Subcutaneous abdominal adipose tissue (tissue), 5 donors: ENCODE data around the gene TSEN54.
"Not testable (repeated sequence)": the region's sequence is repeated elsewhere in the genome, so short reads cannot be mapped to it uniquely, and the experiment has no call there.

Source experiments
- H3K27ac ChIP-seq: one replicate; pipeline ENCODE4 v1.7.0; 2013; ENCODE audit warnings: low read depth, mild to moderate bottlenecking, inconsistent platforms, low read length, moderate library complexity
- H3K27me3 ChIP-seq, 5 donors: one replicate each; pipeline ENCODE4 v1.7.0; 2013; ENCODE audit warnings: low read length in 5 of 5, inconsistent platforms in 1 of 5; ENCODE audit not compliant: control insufficient read depth in 5 of 5, insufficient read depth in 4 of 5
- H3K36me3 ChIP-seq, 5 donors: one replicate each; pipeline ENCODE4 v1.7.0; 2013; ENCODE audit warnings: low read length in 5 of 5; ENCODE audit not compliant: control insufficient read depth in 5 of 5, insufficient read depth in 5 of 5
- H3K4me1 ChIP-seq, 5 donors: one replicate each; pipeline ENCODE4 v1.7.0; 2013; ENCODE audit warnings: low read length in 5 of 5, mild to moderate bottlenecking in 3 of 5, moderate library complexity in 1 of 5; ENCODE audit not compliant: control insufficient read depth in 5 of 5, insufficient read depth in 5 of 5
- H3K4me3 ChIP-seq, 5 donors: one replicate each; pipeline ENCODE4 v1.7.0; 2013; ENCODE audit warnings: low read length in 5 of 5, low read depth in 1 of 5
- H3K9ac ChIP-seq, 5 donors: one replicate each; pipeline ENCODE4 v1.7.0; 2013; ENCODE audit warnings: low read length in 5 of 5, mild to moderate bottlenecking in 4 of 5, moderate library complexity in 3 of 5
- H3K9me3 ChIP-seq, 5 donors: one replicate each; pipeline ENCODE4 v1.7.0; 2013; ENCODE audit warnings: low read length in 5 of 5; ENCODE audit not compliant: control insufficient read depth in 5 of 5
- donor health status: healthy.
- donor health status: healthy.
- donor health status: healthy.
- donor health status: healthy.
- donor health status: healthy.

Gene TSEN54

DNA sequence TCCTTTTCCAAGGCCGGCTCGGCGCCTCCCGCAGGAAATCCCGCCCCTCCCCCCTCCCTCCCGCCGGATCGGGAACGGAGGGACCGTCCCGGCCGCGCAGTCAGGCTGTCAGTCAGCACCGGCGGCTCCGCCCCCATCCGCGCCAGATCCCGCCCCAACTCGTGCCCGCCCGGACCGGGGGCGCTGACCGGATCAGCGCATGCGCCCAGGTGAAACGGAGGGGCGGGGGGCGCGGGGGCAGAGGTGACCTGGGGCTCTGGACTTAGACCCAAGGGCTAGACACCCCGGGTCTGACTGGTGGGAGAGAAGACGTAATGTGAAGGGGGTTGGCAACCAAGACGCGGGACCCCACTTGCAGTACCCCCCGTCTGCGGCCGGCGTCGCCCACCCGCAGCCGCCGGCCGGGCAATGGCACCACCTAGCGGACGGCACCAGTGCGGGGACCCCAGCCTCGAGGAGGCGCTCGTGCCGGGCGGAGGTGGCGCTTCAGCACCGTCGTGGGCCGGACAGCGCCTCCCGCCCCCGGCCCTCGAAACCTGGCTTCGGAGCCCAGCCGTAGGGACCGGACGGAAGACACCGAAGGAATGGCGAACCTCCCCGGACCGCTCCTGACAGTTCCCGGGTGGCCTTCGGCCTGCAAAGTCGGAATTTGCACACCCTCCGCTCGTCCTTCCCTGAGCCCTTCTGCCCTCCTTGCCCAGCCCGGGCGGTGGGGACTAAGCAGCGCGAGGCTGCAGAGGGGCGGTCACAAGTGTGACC, 653 bp upstream of the TSEN54 start, which contains the start of gene CASKIN2:
Gene CASKIN2, minus strand, starts transcription at position 42 of the 759 bp plus-strand sequence. CDS start 1,733 bp downstream, outside the sequence.
- no peaks in the 10 kb centered on the region for H3K9me3 ChIP-seq
- peaks cover 5 to 65% (median 54%) of the 10 kb centered on the region in 5 donors for H3K4me1 ChIP-seq
- peak within 1 kb of the TSS; percentile 79 for H3K27ac ChIP-seq
- peak within 1 kb of the TSS; percentile 78 to 92 (median 81) for H3K4me3 ChIP-seq
- H3K27me3 ChIP-seq: no peaks in the 10 kb centered on the region
- H3K36me3 ChIP-seq: peaks cover 0 to 17% (median 9%) of the 10 kb centered on the region in 5 donors
- H3K9ac ChIP-seq: peak within 1 kb of the TSS; percentile 63 to 93 (median 85)

DNA sequence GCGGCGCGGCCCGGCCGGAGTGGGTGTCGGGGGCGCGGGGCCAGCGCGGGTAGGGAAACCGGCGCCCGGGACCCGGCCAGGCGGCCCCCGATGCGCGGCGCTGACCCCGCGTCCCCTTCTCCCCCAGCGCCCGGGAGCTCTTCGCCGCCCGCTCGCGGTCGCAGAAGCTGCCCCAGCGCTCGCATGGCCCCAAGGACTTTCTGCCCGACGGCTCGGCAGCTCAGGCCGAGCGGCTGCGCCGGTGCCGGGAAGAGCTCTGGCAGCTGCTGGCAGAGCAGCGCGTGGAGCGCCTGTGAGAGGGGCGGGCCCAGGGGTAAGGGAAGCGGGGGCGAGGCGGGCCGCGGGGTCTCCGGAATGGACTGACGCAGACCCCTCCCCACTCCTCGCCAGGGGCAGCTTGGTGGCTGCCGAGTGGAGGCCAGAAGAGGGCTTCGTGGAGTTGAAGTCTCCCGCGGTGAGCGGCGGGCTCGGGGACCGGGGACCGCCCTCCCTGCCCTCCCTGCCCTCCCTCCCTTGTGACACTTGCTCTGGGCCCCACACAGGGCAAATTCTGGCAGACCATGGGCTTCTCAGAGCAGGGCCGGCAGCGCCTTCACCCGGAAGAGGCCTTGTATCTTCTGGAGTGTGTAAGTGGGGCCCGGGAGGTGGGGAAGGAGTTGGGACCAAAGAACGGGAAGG, 430 bp downstream of the TSEN54 start:
- H3K36me3 ChIP-seq: peaks cover 0 to 22% (median 7%) of the 10 kb centered on the region in 5 donors
- H3K4me3 ChIP-seq: peak overlapping the region; percentile 64 to 83 (median 72)
- no peak overlapping the region for H3K27ac ChIP-seq
- H3K4me1 ChIP-seq: peaks cover 5 to 54% (median 44%) of the 10 kb centered on the region in 5 donors
- no peaks in the 10 kb centered on the region for H3K9me3 ChIP-seq
- H3K27me3 ChIP-seq: no peaks in the 10 kb centered on the region
- H3K9ac ChIP-seq: peak overlapping the region; percentile 28 to 71 (median 61)

DNA sequence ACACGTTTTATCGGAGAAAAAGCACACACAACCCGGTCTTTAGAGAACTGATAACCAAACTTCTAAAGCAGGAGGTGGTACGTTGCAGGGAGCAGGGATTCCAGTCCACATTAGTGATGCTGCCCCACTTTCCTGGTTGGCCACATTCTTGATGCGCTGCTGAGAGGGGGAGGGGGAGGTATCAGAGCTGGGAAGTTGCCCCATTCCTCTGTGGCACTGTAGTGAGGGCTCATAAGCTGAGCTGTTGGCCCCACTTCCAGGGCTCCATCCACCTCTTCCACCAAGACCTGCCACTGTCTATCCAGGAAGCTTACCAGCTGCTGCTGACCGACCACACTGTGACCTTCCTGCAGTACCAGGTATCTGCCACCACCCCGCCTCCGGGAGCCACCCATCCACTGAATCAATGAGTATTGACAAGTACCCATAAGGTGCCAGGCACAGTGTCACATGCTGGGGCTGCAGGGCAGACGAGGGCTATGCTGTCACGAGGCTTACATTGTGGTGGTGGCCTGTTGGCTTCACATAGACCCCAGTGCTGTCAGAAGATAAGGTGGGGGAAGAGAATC, 1.1 kb downstream of the TSEN54 start:
- Histone ChIP-seq H3K4me3 (peak overlapping the region; percentile 64 to 83 (median 72)), H3K27ac (no peak overlapping the region), H3K36me3 (peaks cover 0 to 28% (median 11%) of the 10 kb centered on the region in 5 donors), H3K27me3 (no peaks in the 10 kb centered on the region), H3K9ac (peak overlapping the region; percentile 28 to 71 (median 61)), H3K9me3 (no peaks in the 10 kb centered on the region), H3K4me1 (peaks cover 5 to 48% (median 38%) of the 10 kb centered on the region in 5 donors)

DNA sequence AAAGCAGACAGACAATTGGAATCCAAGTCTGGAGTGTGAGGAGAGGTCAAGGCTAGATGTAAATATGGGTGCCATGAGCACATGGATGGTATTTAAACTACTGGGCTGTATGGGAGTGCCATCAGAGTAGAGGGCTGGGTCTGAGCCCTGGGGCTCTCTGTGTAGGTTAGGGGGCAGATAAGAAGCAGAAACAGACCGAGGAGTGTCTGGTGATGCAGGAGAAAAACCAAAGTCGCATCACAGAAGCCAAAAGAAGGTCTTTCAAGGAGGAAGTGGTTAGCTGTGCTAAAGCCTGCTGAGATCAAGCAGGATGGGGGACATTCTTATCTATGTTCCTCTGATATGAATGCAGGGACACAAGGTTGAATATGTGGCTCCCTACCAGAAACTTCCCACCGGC, 1.9 kb downstream of the TSEN54 start:
- Histone ChIP-seq H3K9ac (no peak overlapping the region), H3K27me3 (no peaks in the 10 kb centered on the region), H3K9me3 (no peaks in the 10 kb centered on the region), H3K4me3 (no peak overlapping the region), H3K36me3 (peaks cover 0 to 24% (median 13%) of the 10 kb centered on the region in 5 donors), H3K4me1 (peaks cover 5 to 40% (median 35%) of the 10 kb centered on the region in 5 donors), H3K27ac (no peak overlapping the region)

DNA sequence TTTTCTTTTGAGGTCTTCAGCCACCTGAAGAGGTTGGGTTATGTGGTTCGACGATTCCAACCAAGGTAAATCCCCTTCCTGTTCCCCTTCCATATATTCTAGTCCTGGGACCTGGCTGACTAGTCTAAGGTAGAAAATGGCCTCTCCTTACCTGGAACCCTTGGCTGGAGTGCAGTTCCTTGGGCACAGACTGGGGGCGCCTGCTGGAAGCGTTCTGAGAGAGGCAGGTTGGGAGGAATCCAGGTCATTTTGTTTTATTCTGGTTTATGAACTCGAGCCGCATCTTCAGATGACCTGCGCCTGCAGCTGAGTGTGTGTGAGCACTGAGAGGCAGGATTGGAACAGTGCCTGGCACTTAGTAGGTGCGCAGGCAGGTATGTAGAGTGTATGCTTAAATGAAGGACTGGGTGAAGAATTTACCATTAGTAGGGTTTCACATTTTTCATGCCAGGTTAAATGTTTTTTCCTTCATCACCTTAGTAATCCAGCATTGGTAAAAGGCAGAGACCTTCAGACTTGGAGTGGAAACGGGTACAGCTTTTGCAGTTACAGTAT, 2.7 kb downstream of the TSEN54 start:
- Histone ChIP-seq H3K27me3 (no peaks in the 10 kb centered on the region), H3K27ac (no peak overlapping the region), H3K36me3 (peaks cover 0 to 18% (median 9%) of the 10 kb centered on the region in 5 donors), H3K9me3 (no peaks in the 10 kb centered on the region), H3K9ac (no peak overlapping the region), H3K4me3 (no peak overlapping the region), H3K4me1 (peaks cover 2 to 32% (median 31%) of the 10 kb centered on the region in 5 donors)

DNA sequence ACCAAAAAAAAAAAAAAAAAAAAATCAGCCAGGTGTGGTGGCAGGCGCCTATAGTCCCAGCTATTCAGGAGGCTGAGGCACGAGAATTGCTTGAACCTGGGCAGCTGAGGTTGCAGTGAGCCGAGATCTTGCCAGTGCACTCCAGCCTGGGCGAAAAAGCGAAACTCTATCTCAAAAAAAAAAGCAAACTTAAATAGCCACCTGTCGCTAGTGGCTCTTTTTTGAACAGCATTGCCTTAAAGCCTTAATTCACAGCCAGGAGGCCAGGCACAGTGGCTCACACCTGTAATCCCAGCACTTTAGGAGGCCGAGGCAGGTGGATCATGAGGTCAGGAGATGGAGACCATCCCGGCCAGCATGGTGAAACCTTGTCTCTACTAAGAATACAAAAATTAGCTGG, 4.1 kb downstream of the TSEN54 start:
- peaks cover 0 to 18% (median 9%) of the 10 kb centered on the region in 5 donors for H3K36me3 ChIP-seq

DNA sequence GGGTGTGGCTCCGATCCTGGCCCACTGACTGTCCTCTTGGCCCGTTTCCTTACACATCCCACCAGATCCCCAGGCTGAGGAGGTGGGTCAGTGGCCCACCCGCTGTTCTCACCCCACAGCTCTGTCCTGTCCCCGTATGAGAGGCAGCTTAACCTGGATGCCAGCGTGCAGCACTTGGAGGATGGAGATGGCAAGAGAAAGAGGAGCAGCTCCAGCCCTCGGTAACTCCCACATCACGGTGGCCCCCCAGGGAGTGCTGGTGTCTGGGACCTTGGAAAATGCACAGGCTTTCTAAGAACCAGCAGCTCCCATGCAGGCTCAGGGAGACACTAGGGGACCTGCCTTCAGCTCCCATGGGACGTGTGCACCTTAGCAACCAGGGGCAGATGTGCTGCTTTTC, 5.0 kb downstream of the TSEN54 start:
- Histone ChIP-seq H3K27me3 (no peaks in the 10 kb centered on the region), H3K9ac (no peak overlapping the region), H3K4me3 (no peak overlapping the region), H3K27ac (no peak overlapping the region), H3K36me3 (peaks cover 0 to 18% (median 9%) of the 10 kb centered on the region in 5 donors), H3K4me1 (peaks cover 0 to 30% (median 23%) of the 10 kb centered on the region in 5 donors), H3K9me3 (no peaks in the 10 kb centered on the region)

More for the DNA sequence above, 4.1 kb downstream of the TSEN54 start:
- not testable (repeated sequence) for H3K9me3 ChIP-seq, H3K27me3 ChIP-seq, H3K9ac ChIP-seq, H3K4me3 ChIP-seq, H3K27ac ChIP-seq
- peaks cover 0 to 31% (median 24%) of the 10 kb centered on the region in 5 donors for H3K4me1 ChIP-seq

DNA sequence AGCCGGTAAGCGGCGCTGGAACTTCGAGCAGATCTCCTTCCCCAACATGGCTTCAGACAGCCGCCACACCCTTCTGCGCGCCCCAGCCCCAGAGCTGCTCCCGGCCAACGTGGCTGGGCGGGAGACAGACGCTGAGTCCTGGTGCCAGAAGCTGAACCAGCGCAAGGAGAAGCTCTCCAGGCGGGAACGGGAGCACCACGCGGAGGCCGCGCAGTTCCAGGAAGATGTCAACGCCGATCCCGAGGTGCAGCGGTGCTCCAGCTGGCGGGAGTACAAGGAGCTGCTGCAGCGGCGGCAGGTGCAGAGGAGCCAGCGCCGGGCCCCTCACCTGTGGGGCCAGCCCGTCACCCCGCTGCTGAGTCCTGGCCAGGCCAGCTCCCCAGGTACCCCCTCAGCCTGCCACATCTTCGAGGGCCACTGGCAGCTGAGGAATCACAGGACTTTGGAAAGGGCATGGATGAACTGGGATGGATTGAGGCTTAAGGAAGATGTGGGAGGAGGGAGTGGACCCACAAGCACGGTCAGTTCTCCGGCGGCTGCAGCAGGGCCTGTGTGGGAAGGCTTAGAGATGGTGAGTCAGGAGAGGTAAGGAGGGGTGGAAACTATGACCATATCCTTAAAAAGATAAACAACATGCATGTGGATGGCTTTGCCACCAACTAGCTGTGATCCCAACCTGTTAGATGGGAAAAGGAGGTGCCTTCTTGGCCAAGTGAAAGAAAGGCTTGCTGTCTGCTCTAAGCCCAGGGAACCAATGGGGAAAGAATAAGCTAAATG, 5.8 kb downstream of the TSEN54 start:
- Histone ChIP-seq H3K9me3 (no peaks in the 10 kb centered on the region), H3K4me3 (no peak overlapping the region), H3K27me3 (no peaks in the 10 kb centered on the region), H3K27ac (no peak overlapping the region), H3K9ac (peak overlapping the region in 1 of 5 donors; percentile 13), H3K4me1 (peaks cover 0 to 29% (median 24%) of the 10 kb centered on the region in 5 donors), H3K36me3 (peaks cover 0 to 18% (median 9%) of the 10 kb centered on the region in 5 donors)

DNA sequence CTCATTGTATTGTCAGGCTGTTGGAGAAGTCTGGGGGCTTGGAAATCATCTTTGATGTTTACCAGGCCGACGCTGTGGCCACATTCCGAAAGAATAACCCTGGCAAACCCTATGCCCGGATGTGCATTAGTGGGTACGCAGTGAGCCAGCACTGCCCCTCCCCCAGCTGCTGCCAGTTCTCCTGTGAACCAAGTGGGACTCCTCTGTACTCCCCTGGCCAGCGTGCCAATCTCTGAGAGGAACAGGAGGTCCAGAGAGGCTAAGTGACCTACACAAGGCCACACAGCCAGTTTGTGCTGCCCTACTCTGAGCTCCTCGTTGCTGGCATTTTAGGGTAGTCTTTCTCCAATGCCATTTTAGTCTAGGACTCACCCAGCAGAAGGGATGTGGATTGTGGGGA, 7.3 kb downstream of the TSEN54 start:
- peaks cover 0 to 23% (median 17%) of the 10 kb centered on the region in 5 donors for H3K4me1 ChIP-seq
- H3K36me3 ChIP-seq: peaks cover 0 to 18% (median 9%) of the 10 kb centered on the region in 5 donors
- H3K27me3 ChIP-seq: no peaks in the 10 kb centered on the region
- no peak overlapping the region for H3K9ac ChIP-seq
- H3K27ac ChIP-seq: no peak overlapping the region
- no peak overlapping the region for H3K4me3 ChIP-seq
- no peaks in the 10 kb centered on the region for H3K9me3 ChIP-seq
